Pancreas (tissue), 10 donors: ENCODE results near the gene SEPTIN11. TPM values are rescaled to one million over a fixed set of nuclear protein-coding genes. Genes with fewer than 3 reads are reported as not detected.

Experiments
- ATAC-seq, 4 donors: fragments of 200-7000 bp; cut with Tn5 transposase; one replicate each; pipeline versions ENCODE4 v1.8.0 to v1.9.1; 2020; ENCODE audit warnings: mild to moderate bottlenecking in 4 of 4, moderate library complexity in 4 of 4
- DNase-seq, 6 donors: peaks; one replicate each; pipeline ENCODE4 v3.0.0-alpha.2; 2020
- FAIRE-seq: peaks from 2 replicates; lab custom pipeline; 2012; peaks lifted over from hg19 to GRCh38; lab: Jason Lieb, UNC
- H3K27ac ChIP-seq, 4 donors: fragments of 200-600 bp; sonication (generic); 1 replicate in 3 of 4; 2 replicates in 1 of 4; pipeline versions ENCODE4 v1.5.0 to v1.8.0; 2020
- H3K27me3 ChIP-seq, 4 donors: fragments of 200-600 bp; one replicate each; pipeline ENCODE4 v1.8.0; 2021
- H3K36me3 ChIP-seq, 3 donors: fragments of 200-600 bp; sonication (generic) in 1 of 3; one replicate each; pipeline versions ENCODE4 v1.5.0 to v1.8.0; 2020 to 2021
- H3K4me1 ChIP-seq, 3 donors: fragments of 200-600 bp; one replicate each; pipeline ENCODE4 v1.8.0; 2021
- H3K4me3 ChIP-seq, 4 donors: fragments of 200-600 bp; sonication (generic) in 2 of 4; one replicate each; pipeline versions ENCODE4 v1.5.0 to v1.8.0; 2020 to 2021
- H3K9me3 ChIP-seq, 4 donors: fragments of 200-600 bp; one replicate each; pipeline ENCODE4 v1.8.0; 2021
- WGBS, 2 donors: extraction: QIAGEN DNeasy Blood & Tissue Kit; methylation state at CpG; one replicate each; pipeline ENCODE4 v1.1.7; 2013; 5-methylcytosine and 5-hydroxymethylcytosine counted together
- intact Hi-C, 3 donors: fragments of 100-400 bp; cut with DNase I; formaldehyde crosslinking; loops; one replicate each; pipeline versions ENCODE4 v1.11.1 to v1.14.2; 2022
- polyA plus RNA-seq, 2 donors: library from polyadenylated mRNA; stranded (reverse); fragments of 200-250 nt; gene quantifications; one replicate each; pipeline ENCODE4 v1.2.3, GENCODE V29; 2013
- total RNA-seq, 6 donors: library from RNA; stranded (reverse); fragmentation: NEBNext Ultra II Directional in 4 of 6; extraction: Animal tissue kit (Norgen Biotek cat#: 25700) in 4 of 6; gene quantifications; one replicate each; pipeline versions ENCODE4 v1.2.1 to v1.2.4, GENCODE V29; 2021 to 2023
- TF ChIP-seq, protein P1 (sequence below), 4 donors: fragments of 200-600 bp; sonication (generic) in 3 of 4; IDR thresholded peaks; one replicate each; pipeline versions ENCODE4 v1.5.0 to v1.8.0; 2021; ENCODE audit warnings: antibody characterized with exemption in 4 of 4
- donor health status: healthy with polysubstance abuse.
- donor health status: DM: no; HTN: no; CAD: no; lungs with moderate emphysema.
- donor health status: DM: no; HTN: no; CAD: no.
- donor health status: control.
- donor health status: control.
- donor health status: Bipolar disorder and iron deficiency.
- donor health status: DM: yes; HTN: yes; CAD: no.
- donor health status: DM: no; HTN: no; CAD: no.
- donor health status: DM: no; HTN: no; CAD: no.
- donor health status: DM: yes; HTN: yes; CAD: no.

SEPTIN11 gene
- total and polyA plus RNA-seq, 8 donors: 11.6 to 48.9 (median 27.4) TPM

DNA sequence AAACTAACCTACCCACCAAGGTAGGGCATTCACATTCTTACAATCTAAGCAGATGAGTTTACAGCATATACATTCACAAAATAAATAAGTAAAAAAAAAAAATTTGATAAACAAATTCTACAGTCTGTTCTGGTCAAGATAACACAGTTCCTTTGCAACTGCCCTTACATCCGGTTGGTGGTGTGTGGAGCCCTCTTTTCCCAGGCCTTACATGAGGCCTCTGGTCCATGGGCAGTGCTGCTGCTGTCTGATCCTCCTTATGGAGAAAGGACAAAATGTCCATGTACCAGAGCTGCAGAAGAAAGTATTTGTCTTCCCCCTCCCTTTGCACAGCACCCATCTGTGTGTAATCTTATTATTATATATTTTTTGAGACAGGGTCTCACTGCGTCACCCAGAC is 2.2 kb upstream of the SEPTIN11 start:
- DNase-seq (no peak), ATAC-seq (no peak), FAIRE-seq (no peak)
- intact Hi-C loops: no loop called here
- H3K4me3 ChIP-seq: no peak overlapping the region
- WGBS, 2 donors: 62 to 82% methylated on average over 2 of the region's 2 CpGs
- H3K36me3 ChIP-seq: no peaks in the 10 kb centered on the region
- H3K9me3 ChIP-seq: no peaks in the 10 kb centered on the region
- H3K4me1 ChIP-seq: peaks cover 0 to 9% (median 0%) of the 10 kb centered on the region in 3 donors
- no peak overlapping the region for H3K27ac ChIP-seq
- no peaks in the 10 kb centered on the region for H3K27me3 ChIP-seq
- TF ChIP-seq, protein P1, sequence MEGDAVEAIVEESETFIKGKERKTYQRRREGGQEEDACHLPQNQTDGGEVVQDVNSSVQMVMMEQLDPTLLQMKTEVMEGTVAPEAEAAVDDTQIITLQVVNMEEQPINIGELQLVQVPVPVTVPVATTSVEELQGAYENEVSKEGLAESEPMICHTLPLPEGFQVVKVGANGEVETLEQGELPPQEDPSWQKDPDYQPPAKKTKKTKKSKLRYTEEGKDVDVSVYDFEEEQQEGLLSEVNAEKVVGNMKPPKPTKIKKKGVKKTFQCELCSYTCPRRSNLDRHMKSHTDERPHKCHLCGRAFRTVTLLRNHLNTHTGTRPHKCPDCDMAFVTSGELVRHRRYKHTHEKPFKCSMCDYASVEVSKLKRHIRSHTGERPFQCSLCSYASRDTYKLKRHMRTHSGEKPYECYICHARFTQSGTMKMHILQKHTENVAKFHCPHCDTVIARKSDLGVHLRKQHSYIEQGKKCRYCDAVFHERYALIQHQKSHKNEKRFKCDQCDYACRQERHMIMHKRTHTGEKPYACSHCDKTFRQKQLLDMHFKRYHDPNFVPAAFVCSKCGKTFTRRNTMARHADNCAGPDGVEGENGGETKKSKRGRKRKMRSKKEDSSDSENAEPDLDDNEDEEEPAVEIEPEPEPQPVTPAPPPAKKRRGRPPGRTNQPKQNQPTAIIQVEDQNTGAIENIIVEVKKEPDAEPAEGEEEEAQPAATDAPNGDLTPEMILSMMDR (IDR thresholded peaks at IDR 0.05): no peak

DNA sequence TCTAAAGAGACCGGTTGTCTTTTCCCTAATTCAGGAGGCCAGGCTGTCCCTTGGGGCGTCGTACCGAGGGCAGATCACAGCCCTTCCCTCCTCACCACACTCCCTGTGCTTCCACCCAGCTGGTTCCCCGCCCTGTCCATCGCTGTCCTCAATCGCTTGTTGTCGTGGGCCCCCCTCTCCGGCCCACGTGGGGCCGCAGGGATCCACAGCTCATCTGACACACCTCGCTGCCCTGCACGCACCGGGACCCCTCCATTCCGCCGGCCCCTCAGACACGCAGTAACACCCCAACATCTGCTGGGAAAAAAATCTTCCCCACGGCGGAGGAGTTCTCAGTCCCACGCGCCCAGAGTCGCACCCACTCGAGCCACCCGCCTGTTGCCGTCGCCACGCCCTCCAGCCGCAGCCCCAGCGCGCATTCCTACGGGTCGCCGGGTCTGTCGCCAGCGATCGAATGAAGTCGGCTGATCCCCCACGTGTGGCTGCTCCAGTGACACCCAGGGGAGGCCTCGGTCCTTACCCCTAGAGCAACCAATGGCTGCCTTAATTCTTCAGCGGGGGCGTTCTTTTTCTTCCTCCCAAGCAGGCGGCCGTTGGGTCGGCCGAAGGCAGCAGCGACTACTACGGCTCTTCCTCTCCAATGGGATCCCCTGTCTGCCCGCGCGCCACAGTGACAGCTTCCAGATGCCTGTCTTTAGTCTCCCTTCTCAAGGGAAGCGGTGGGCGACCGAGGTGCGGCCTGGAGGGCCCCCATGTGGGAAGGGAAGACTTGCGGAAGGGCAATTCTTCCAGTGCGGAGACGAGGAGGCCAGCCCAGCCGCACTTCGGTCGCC is 893 bp upstream of the SEPTIN11 start:
- DNase-seq (peak; percentile 71 to 86 (median 75)), FAIRE-seq (no peak), ATAC-seq (peak; percentile 34 to 60 (median 58))
- peaks cover 0 to 9% (median 0%) of the 10 kb centered on the region in 3 donors for H3K4me1 ChIP-seq
- no peaks in the 10 kb centered on the region for H3K9me3 ChIP-seq
- H3K4me3 ChIP-seq: peak overlapping the region; percentile 66 to 92 (median 82)
- H3K27me3 ChIP-seq: no peaks in the 10 kb centered on the region
- no peaks in the 10 kb centered on the region for H3K36me3 ChIP-seq
- WGBS, 2 donors: 3 to 6% methylated on average over 57 to 60 of the region's 60 CpGs
- intact Hi-C loops: no loop called here
- TF ChIP-seq, protein P1 (IDR thresholded peaks at IDR 0.05): no peak
- peak overlapping the region; percentile 83 to 90 (median 86) for H3K27ac ChIP-seq

DNA sequence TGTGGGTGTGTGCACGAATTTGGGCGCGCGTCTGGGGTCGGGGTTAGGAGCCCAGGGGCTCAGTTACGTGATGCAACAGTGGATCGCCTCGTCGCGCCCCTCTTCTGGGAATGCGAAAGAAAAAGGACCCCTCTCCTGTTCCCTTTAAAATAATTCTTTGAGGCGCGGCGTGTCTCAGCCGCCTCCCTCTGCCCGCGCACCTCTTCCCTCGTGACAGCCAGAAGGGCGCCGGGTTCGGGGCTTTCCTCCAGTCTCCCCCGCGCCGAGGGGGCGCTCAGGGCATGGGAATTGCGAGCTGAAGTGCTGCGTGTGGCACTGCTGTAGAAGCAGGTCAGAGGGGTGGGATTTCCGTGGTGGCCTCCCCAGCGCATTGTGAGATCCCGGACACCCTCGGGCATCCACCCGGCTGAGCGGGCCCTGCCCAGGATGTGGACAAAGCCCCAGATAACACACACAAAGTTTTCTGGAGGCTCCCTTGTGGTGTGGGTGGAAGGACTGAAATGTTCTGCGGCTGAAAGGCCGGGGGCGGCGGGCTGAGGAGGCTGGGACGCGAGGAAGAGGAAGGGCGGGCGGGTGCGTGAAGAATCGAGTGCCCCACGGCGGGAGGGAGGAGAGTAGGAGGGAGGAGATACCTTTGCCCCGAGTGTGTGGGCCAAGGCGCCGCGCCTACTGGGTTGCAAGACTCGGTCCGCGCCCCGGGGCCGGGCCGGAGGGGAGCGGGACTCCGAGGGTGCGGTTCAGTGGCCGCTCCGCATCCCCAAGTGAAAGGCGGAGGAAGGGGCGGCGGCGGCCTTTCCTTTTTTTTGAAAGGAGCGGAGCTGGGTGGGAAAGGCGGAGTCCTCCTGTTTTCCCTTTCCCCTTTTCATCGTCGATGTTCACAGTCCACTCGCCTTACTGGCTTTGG is 752 bp downstream of the SEPTIN11 start:
- Histone ChIP-seq H3K4me3 (peak overlapping the region; percentile 66 to 92 (median 82)), H3K27me3 (no peaks in the 10 kb centered on the region), H3K9me3 (no peaks in the 10 kb centered on the region), H3K27ac (peak overlapping the region; percentile 65 to 90 (median 86)), H3K36me3 (no peaks in the 10 kb centered on the region), H3K4me1 (peaks cover 0 to 9% (median 0%) of the 10 kb centered on the region in 3 donors)
- FAIRE-seq (no peak), DNase-seq (peak; percentile 33 to 83 (median 59)), ATAC-seq (peak; percentile 18 to 43 (median 33))
- intact Hi-C loops: no loop called here
- 0 to 1% methylated on average over 65 to 69 of the region's 69 CpGs for WGBS, 2 donors
- TF ChIP-seq, protein P1 (IDR thresholded peaks at IDR 0.05): no peak

DNA sequence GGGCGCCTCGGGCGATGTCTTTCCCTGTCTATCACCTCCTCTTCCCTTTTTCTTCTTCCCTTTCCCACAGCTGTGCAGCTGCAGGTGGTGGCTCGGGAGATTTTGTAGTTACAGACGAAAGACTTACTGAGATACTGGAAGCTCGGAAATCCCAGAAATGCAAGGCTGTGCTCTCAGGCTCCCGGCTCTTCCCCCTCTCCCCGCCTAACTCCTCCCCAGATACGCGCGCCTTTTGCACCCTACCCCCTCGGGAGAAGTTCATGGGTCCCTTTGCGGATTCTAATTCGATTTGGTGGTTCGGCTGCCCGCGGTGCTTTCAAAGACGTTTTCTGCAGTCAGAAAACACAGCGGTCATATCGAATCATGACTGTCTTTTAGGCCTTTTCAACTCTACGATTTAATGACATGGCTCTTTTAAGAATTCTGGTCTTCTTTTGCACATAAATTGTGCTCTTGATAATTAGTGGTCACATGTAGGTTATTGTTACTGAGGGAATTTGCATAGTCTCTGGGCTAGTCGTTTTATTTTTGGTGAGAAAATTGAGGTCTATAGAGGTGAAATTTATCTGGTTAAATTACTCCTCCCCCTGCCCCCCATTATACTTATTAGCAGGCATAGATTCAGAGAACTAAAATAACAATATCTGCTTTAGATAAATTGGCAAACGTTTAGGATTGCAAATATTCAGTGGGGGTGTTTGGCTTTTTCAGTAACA is 1.6 kb downstream of the SEPTIN11 start:
- Histone ChIP-seq H3K36me3 (no peaks in the 10 kb centered on the region), H3K9me3 (no peaks in the 10 kb centered on the region), H3K27me3 (no peaks in the 10 kb centered on the region), H3K4me1 (peaks cover 0 to 9% (median 0%) of the 10 kb centered on the region in 3 donors), H3K27ac (peak overlapping the region in 3 of 4 donors; percentile 65 to 90 (median 88)), H3K4me3 (peak overlapping the region; percentile 66 to 92 (median 82))
- DNase-seq (peak in 3 of 6 donors; percentile 15 to 53 (median 23)), ATAC-seq (peak in 2 of 4 donors; percentile 0), FAIRE-seq (no peak)
- TF ChIP-seq, protein P1 (IDR thresholded peaks at IDR 0.05): no peak
- intact Hi-C loops: no loop called here
- 2 to 3% methylated on average over 23 of the region's 23 CpGs for WGBS, 2 donors
